Endometrial microvascular endothelial cells (primary cell): ENCODE measurements around the gene ANK2. TPM values are rescaled to one million over a fixed set of nuclear protein-coding genes. Genes with fewer than 3 reads are reported as not detected.

ENCODE experiments used
- in situ Hi-C: cut with HindIII; loops from 2 replicates; pipeline ENCODE4 v1.10.0; 2017; ENCODE audit warnings: low sequenced_read_pairs, low pct_unique_long_range_greater_than_20kb; ENCODE audit errors: inconsistent ontology term
- total RNA-seq: library from RNA; depleted of rRNA; stranded (reverse); fragments of >200 nt; gene quantifications from one replicate; pipeline ENCODE4 v1.2.3, GENCODE V29; 2015; ENCODE audit errors: inconsistent ontology term

The ANK2 gene
- total RNA-seq, 1 donor from 2014 or later = 0.09 TPM

DNA sequence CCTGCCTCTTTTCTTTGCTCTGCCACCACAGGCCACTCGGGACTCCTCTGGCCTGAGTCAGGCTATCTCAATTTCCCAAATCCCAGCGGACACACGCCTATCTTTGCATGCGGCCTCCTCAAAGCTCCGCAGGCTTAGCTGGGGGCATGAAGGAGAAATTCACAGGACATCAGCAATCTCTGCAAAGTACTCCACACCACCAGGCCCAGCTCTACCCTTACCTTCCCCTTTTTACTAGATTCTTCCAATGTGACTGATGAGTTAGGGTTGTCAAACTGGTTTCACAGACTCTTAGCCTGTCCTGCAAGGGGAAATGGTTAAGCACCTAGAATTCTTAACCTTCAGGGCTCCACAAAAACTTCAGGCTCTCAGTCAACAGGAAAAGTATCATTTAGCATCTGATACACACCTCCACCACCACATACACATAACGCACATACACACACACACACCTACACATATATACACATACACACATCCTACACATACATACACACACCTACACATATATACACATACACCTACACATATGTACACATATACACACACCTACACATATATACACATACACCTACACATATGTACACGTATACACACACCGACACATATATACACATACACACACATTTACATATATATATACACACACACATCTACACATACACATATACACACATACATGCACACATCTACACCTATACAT, 349.1 kb downstream of the ANK2 start:
- in situ Hi-C loops = no loop called here

DNA sequence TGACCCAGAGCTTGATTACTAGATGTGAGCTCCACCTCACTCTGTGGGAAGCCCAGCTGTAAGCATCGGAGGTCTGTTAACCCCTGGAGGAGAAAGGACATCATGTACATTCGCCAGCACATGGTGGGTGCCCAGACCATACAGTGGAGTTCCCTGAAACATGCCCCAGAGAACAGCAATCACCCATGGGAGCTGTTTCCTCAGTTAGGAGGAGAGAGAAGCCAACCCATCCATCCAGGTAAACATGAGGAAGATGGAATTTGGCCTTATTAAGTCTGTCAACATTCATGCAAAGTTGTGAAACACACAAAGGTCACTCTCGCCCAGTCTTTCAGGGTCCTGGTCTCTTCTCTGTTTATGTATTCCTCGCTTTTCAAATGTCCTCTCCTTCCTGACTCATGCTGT, 354.7 kb downstream of the ANK2 start:
- in situ Hi-C loops = no loop called here

DNA sequence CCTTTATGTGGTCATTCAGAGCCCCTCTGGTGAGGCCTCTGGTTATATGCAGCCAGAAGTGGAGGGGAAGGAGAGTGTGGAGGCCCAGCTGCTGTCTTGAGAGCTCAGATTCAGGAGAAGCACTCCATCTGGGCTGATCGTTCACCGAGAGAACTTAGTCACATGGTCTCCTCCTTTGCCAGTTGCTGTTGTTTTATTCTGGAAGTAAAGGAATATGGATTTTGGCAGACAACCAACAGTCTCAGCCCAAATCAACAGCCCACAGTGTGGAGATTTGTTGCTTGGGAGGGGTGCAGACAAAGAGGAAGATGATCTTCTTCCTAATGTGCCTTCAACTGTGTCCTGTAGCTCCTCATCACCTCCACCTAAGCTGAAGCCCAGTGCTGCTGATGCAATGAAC, 355.4 kb downstream of the ANK2 start:
- in situ Hi-C loops = no loop called here

DNA sequence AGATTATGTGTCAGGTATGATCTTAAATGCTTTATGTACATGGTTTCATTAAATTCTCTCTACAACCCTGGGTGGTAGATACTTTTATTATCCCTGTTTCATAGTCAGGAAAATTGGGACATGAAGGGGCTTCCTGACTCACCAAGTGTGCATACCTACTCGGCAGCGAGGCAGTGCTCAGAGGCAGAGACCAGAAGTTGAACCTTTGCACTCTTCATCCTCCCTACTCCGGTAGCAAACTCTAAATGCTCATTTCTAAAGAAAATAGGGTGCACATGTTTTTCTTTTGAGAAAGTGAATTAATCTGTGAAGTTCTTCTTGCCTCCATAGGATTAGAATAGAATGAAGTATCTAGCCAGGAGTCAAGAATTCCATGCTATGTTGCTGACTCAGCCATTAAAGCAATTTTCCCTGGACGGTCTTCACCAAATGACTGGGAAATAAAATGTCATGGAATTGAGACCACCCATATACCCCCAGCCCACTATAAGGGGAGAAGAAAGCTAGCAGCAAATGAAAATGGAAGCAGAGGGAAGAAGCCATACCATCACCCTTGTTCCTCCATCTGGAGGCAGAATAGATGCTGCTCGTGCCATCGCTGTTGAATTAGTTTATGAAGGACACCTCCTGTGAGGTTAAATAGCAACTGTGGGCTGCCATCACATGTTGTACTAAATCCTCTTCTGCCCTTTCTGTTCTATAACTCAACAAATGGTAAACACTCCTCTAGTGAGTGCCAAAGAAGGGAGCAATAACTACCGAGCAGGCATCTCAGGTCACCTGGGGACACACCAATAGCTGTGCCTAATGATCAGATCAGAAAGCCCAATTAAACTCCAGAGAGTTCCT, 356.6 kb downstream of the ANK2 start:
- in situ Hi-C loops = no loop called here

DNA sequence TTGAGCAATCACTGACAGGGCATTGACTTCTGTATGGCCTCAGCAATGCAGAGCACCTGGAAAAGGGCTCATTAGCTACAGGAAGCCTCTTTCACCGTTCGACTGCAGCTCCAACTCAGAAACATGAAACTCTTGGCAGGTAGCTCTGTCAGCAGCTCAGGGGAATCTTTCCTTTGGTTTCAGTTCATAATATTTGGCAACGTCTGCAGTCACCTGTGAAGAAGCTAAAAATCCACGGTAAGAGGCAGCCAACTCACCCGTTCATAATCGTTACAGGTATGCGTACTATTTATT, 357.2 kb downstream of the ANK2 start:
- in situ Hi-C loops = no loop called here

DNA sequence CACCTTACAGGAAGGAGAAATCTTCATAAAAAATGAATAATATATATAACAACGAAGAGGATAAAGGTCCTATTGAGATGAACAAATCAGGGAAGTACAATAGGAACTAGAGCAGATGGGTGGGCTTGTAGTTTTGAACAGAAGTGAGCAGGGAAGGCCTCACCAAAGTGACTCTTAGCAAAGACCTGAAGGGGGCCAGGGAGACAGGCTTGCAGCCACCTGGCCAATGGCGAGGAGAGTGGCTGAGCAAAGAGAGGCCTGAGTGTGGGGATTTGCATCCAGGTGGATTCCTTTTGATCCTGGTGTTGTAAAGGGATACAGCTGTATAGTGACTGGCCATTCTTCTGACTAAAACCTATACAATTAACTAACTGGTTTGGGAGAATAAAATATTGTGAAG, 358.0 kb downstream of the ANK2 start:
- in situ Hi-C loops = no loop called here

DNA sequence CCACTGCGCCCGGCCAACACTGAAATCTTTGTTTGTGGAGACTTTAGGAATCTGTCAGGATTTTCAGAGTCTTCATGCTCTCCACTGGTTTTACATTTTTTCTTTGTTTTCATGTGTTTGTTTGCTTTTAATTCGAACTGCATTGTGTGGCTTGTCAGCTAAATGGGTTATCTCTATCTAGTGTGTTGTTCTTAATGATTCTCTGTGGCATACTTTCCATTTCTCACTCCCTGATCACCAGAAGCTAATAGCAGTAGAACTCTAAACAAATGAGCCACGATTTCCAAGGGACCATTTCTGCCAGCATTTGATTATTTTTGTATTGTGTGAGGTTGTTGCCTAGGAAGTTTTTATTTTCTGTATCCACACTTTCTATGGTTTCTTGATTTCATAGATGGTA, 359.7 kb downstream of the ANK2 start:
- in situ Hi-C loops = no loop called here

DNA sequence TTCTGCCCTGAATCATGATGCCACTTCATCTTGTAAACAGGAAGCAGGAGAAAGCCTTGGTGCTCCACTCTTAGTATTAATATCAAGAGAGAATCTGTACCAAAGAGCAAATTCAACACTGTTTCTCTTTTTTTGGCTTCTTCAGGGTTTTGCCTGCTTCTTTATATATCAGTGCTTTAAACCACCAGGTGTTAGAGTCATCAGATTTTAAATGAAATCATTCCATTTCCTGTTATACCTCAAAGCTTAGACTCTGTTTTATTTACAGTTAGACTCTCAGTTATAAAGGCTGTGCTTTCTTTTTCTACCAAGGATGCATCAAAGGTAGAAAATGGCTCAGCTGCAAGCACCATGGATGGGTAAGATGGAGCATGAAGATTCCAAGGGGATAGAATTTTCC, 361.2 kb downstream of the ANK2 start:
- in situ Hi-C loops = no loop called here

DNA sequence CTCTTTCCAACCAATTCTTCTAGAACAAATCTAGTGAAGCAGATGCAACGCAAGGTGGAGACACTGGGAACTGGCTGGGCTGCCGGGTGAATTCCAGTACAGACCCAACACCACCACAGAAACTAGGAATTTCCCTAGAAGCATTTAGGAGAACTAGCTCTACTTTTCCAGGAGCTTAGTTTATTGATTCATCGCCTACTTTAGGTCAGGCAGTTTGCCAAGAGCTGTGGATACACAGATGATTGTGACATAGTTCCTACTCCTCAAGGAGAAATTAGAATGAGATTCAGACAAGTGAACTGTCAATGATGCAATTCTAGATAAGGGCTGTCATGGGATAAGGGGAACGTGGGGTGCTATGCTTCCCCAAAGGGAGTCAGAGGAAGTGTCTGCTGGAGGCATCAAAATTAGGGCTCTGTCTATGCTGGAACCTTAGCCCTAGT, 362.1 kb downstream of the ANK2 start:
- in situ Hi-C loops = no loop called here

DNA sequence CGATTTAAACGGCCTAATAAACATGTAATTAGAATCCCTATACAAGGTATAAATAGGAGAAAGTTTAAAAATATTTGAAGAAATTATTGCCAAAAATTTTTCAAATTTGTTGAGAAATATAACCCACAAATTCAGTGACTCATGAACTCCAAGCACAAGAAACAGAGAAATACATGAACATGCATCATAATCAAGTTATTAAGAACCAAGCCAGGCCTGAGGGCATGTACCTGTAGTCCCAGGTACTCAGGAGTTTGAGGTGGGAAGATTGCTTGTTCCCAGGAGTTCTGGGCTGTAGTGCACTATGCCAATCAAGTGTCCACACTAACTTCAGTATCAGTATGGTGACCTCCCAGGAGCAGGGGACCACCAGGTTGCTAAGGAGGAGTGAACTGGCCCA, 370.2 kb downstream of the ANK2 start:
- in situ Hi-C loops = no loop called here

DNA sequence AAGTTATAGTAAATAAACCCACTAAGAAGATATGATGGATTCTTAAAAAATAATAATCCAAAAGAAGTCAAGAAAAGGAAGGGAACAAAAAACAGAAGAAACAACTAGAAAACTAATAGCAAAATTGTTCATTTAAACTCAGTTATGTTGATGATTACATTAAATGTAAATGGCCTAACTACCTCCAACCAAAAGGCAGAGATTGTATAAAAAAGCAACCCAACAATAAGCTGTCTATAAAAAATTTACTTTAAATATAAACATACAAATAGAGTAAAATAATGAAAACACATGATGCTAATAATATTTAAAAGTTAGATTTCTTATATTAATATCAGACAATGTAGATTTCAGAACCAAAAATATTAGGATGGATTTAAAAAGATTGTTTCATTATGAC, 371.5 kb downstream of the ANK2 start:
- in situ Hi-C loops = no loop called here

DNA sequence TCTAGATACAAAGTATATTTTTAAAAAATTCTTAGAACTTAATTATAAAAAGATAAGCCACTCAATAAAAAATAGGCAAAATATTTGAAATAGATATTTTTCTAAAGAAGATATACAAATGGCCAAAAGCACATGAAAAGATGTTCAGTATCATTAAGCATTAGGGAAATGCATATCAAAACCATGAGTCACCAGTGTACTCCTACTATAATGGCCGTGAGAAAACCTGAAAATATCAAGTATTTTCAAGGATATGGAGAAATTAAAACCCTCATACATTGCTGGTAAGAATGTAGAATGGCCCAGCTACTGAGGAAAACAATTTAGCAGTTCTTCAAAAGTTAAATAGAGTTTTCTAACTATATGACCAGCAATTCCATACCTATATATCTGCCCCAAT, 374.2 kb downstream of the ANK2 start:
- in situ Hi-C loops = no loop called here

DNA sequence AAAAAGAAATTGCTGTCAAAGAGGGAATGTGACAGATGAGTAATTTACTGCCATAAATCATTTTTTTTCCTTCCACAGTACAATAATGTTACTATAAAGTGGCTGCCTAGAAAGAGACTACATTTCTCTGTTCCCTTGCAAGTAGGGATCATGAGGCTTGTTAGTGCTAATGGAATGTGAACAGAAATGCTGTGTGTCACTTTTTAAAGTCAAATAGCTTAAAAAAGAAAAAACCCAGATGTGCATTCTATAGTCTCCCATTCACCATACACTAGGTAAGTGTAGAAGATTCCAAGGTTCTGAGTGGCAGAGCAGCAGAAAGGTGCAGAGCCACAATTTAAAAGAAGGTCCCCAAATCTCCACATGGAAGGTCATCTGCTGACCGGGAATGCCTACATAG, 383.7 kb downstream of the ANK2 start:
- in situ Hi-C loops = no loop called here
